ENCODE results near the gene JUND. TPM values are rescaled to one million over a fixed set of nuclear protein-coding genes. Genes with fewer than 3 reads are reported as not detected.

JUND gene
- total RNA-seq, 1 experiment from 2014 or later, result 103 TPM

GRCh38 chr19:18282788-18283141 lies 1.3 kb upstream of the JUND start:
- peaks cover 15% of the 10 kb centered on the region for H3K23me2 ChIP-seq (ENCODE audit: insufficient read length, low read depth, low read length, poor library complexity, severe bottlenecking)
- peak overlapping the region; percentile 48 for H4K91ac ChIP-seq (ENCODE audit: insufficient read length, low read depth, low read length)
- peak overlapping the region; percentile 93 to 99 (median 98) for H3K27ac Mint-ChIP-seq
- peaks cover 5 to 21% (median 19%) of the 10 kb centered on the region in 3 experiments; a peak in 6 of 7 replicates for H3K36me3 Mint-ChIP-seq (ENCODE audit: insufficient read depth in 1 of 3, low read depth in 3 of 3)
- no CpG with 5 or more reads among the region's 4 CpGs for WGBS (ENCODE audit: extremely low coverage, insufficient read length, low lambda C conversion rate)
- H3K9me3 ChIP-seq (ENCODE audit: control insufficient read depth, low read depth, low read length), result no peaks in the 10 kb centered on the region
- peak overlapping the region; percentile 67 for H3K18ac ChIP-seq (ENCODE audit: insufficient read length, low read depth, low read length)
- no peak overlapping the region for H4K8ac ChIP-seq (replicated peaks; ENCODE audit: insufficient read length, low read depth, low read length)
- H4K20me1 ChIP-seq (ENCODE audit: control insufficient read depth, insufficient read depth, insufficient read length), result no peaks in the 10 kb centered on the region
- DNase-seq, result no peak
- H3K79me1 ChIP-seq (ENCODE audit: insufficient read depth, low read depth, low read length, poor library complexity, severe bottlenecking), result peaks cover 3% of the 10 kb centered on the region
- H3K79me2 ChIP-seq (ENCODE audit: insufficient read depth, low read length), result peaks cover 9% of the 10 kb centered on the region; the same call in 1 of the 2 replicates
- peak overlapping the region; percentile 80; the same call in 1 of the 2 replicates for H3K4ac ChIP-seq (ENCODE audit: low read depth, low read length)
- H3K9ac ChIP-seq (ENCODE audit: extremely low read depth, insufficient read length, low read length), result peak overlapping the region; percentile 94
- no peak overlapping the region for H2BK15ac ChIP-seq (ENCODE audit: low read depth, low read length)
- H4K5ac ChIP-seq (ENCODE audit: insufficient read length, low read depth, low read length), result peak overlapping the region; percentile 6
- no peak for TF ChIP-seq CTCF (conservative IDR thresholded peaks at IDR 0.05)
- no peak overlapping the region for H3K23ac ChIP-seq (ENCODE audit: insufficient read length, low read depth, low read length)
- peak overlapping the region; percentile 71 for H3K4me2 ChIP-seq (ENCODE audit: insufficient read depth, insufficient read length, low read length)
- no peak overlapping the region for H2AK5ac ChIP-seq (ENCODE audit: insufficient read length, low read length)
- H3K4me1 ChIP-seq (ENCODE audit: insufficient read depth, low read length), result no peaks in the 10 kb centered on the region; the same call in 1 of the 2 replicates
- peak overlapping the region; percentile 94 for H3K27ac ChIP-seq (ENCODE audit: insufficient read length, low read depth, low read length)
- H3K4me3 Mint-ChIP-seq, result peak overlapping the region; percentile 71 to 86
- H2AFZ ChIP-seq (ENCODE audit: low read length), result no peak overlapping the region
- peak overlapping the region; percentile 64 for H3K56ac ChIP-seq (ENCODE audit: insufficient read length, low read depth, low read length)
- H2BK120ac ChIP-seq (ENCODE audit: low read depth, low read length, poor library complexity, severe bottlenecking), result peak overlapping the region; percentile 81
- peaks cover 0 to 4% of the 10 kb centered on the region in 2 experiments; a peak in 3 of 5 replicates for H3K9me3 Mint-ChIP-seq
- H3K14ac ChIP-seq (ENCODE audit: insufficient read depth, low read length), result peak overlapping the region; percentile 99
- H3T11ph ChIP-seq (ENCODE audit: low read length), result no peak overlapping the region
- H3K4me1 Mint-ChIP-seq, result peaks cover 37 to 41% of the 10 kb centered on the region in 2 experiments
- H3K27me3 Mint-ChIP-seq (ENCODE audit: low read depth), result peaks cover 5% of the 10 kb centered on the region; the same call in 1 of the 2 replicates
- H2BK20ac ChIP-seq (ENCODE audit: low read depth, low read length, poor library complexity, severe bottlenecking), result no peak overlapping the region
- peak overlapping the region; percentile 47 for H2BK12ac ChIP-seq (ENCODE audit: insufficient read length, low read depth, low read length)
- no peak overlapping the region for H2BK5ac ChIP-seq (ENCODE audit: insufficient read length, low read length)
- H3K27me3 ChIP-seq (ENCODE audit: insufficient read depth, low read length), result no peaks in the 10 kb centered on the region

Measured in H9 (cell line).